Heart left ventricle (tissue), 16 donors: ENCODE data around the gene GAGE2A. TPM values are rescaled to one million over a fixed set of nuclear protein-coding genes. Genes with fewer than 3 reads are reported as not detected.

Experiments used
- ATAC-seq, 4 donors: fragments of 200-7000 bp; cut with Tn5 transposase; one replicate each; pipeline ENCODE4 v1.9.1; 2020 to 2022; ENCODE audit warnings: moderate library complexity in 4 of 4, mild to moderate bottlenecking in 3 of 4, moderate number of reproducible peaks in 1 of 4
- DNase-seq, 5 donors: peaks; one replicate each; pipeline ENCODE4 v3.0.0-alpha.2; 2020
- H3K27ac ChIP-seq, 12 donors: fragments of 200-600 bp; sonication (generic) in 4 of 12; one replicate each; pipeline versions ENCODE4 v1.5.0 to v1.8.0; 2016 to 2022; ENCODE audit warnings: mild to moderate bottlenecking in 2 of 12
- H3K27me3 ChIP-seq, 9 donors: fragments of 200-600 bp; sonication (generic) in 2 of 9; one replicate each; pipeline versions ENCODE4 v1.5.1 to v1.8.0; 2016 to 2022; ENCODE audit warnings: mild to moderate bottlenecking in 3 of 9
- H3K36me3 ChIP-seq, 9 donors: fragments of 200-600 bp; sonication (generic) in 2 of 9; one replicate each; pipeline versions ENCODE4 v1.5.0 to v1.8.0; 2018 to 2022; ENCODE audit warnings: mild to moderate bottlenecking in 2 of 9
- H3K4me1 ChIP-seq, 12 donors: fragments of 200-600 bp; sonication (generic) in 4 of 12; one replicate each; pipeline versions ENCODE4 v1.5.0 to v1.8.0; 2016 to 2022; ENCODE audit warnings: mild to moderate bottlenecking in 3 of 12
- H3K4me3 ChIP-seq, 12 donors: fragments of 200-600 bp; sonication (generic) in 4 of 12; one replicate each; pipeline versions ENCODE4 v1.5.0 to v1.8.0; 2017 to 2022; ENCODE audit warnings: mild to moderate bottlenecking in 9 of 12, moderate library complexity in 4 of 12
- H3K9me3 ChIP-seq, 12 donors: fragments of 200-600 bp; sonication (generic) in 4 of 12; one replicate each; pipeline versions ENCODE4 v1.5.0 to v1.8.0; 2016 to 2022; ENCODE audit warnings: mild to moderate bottlenecking in 1 of 12
- POLR2A ChIP-seq, 2 donors: fragments of 450-650 bp; IDR thresholded peaks; one replicate each; pipeline ENCODE4 v1.6.1; 2017; ENCODE audit warnings: antibody characterized with exemption in 2 of 2, mild to moderate bottlenecking in 2 of 2, moderate library complexity in 2 of 2
- WGBS, 4 donors: extraction: QIAGEN DNeasy Blood & Tissue Kit in 2 of 4; methylation state at CpG; one replicate each; pipeline versions ENCODE4 v1.1.5 to v1.1.7; 2013 to 2018; 5-methylcytosine and 5-hydroxymethylcytosine counted together
- intact Hi-C, 10 donors: fragments of 100-400 bp; cut with DNase I; formaldehyde crosslinking; loops; one replicate each; pipeline versions ENCODE4 v1.11.1 to v1.14.2; 2022
- polyA plus RNA-seq, 2 donors: library from polyadenylated mRNA; stranded (reverse); fragments of 200-250 nt; gene quantifications; one replicate each; pipeline ENCODE4 v1.2.3, GENCODE V29; 2013
- total RNA-seq, 9 donors: library from RNA; depleted of rRNA in 2 of 9; stranded (reverse); fragments of >200 nt in 2 of 9; fragmentation: NEBNext Ultra II Directional in 3 of 9; extraction: Animal tissue kit (Norgen Biotek cat#: 25700) in 3 of 9; gene quantifications; one replicate each; pipeline versions ENCODE4 v1.1.0 to v1.2.4, GENCODE V29; 2016 to 2023
- TF ChIP-seq, protein P1 (sequence below), 12 donors: fragments of 200-600 bp; sonication (generic) in 4 of 12; IDR thresholded peaks; one replicate each; pipeline versions ENCODE4 v1.5.0 to v1.8.0; 2018 to 2022; ENCODE audit warnings: antibody characterized with exemption in 12 of 12, mild to moderate bottlenecking in 5 of 12
- donor health status: ischemic (EF 13 %, LVEDD 7.1; RV severe dilation, severe dysfunction).
- donor health status: healthy with polysubstance abuse.
- donor health status: DM: no; HTN: yes; CAD: no.
- donor health status: DM: no; HTN: no; CAD: no.
- donor health status: ischemic (EF 25% LVEDD 6.9; RV normal size, moderate dysfunction).
- donor health status: ischemic (EF 25% LVEDD 5.7; RV mildly dilated, moderate dysfunction).
- donor health status: healthy.
- donor health status: DM: yes; HTN: yes; CAD: no.
- donor health status: ischemic (EF 35%, LVEDD 5.7; RV mildly dilated, moderate dysfunction).
- donor health status: nonischemic (EF 11% LVEDD 7.7; RV severe dilation, severe dysfunction).
- donor health status: DM: yes; HTN: yes; CAD: no.
- donor health status: PGD.
- donor health status: ischemic (EF 29% LVEDD 5.4; RV normal size, mild dysfunction).
- donor health status: nonischemic (EF 23%, LVEDD 6.1; RV moderate dilation, normal function).

Gene GAGE2A
- total and polyA plus RNA-seq, 11 donors = not detected

DNA sequence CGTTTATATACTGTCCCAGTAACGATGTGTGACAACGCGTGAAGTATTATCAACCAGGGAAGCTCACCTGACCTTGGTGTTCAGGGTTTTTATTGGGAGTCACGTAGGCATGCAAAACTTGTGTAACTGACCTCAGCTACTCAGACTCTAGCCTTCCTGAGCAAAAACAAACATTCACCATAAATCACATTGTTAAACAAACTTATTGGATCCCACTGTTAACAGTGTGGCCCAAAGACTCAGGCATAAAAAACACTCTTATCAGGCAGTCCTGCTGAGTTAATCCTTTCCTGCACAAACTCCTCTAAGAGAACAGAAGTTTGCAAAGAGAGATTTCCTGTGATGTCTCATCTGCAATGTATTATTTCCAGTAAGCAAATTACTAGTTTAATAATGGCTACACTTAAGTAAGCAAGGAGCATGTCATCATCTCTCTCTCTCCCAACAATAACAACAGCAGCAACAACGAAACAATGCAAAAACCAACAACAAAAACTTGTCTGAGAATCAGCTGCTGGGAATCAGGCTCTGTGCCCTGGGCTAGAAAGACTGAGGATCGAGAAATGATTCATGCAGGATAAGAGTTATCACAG lies 21.5 kb downstream of the GAGE2A start:
- WGBS, 4 donors = 41 to 53% (median 47%) methylated on average over 7 of the region's 7 CpGs
- Histone ChIP-seq H3K36me3 (no peaks in the 10 kb centered on the region), H3K4me3 (no peak overlapping the region), H3K27me3 (peaks cover 0 to 22% (median 0%) of the 10 kb centered on the region in 9 donors), H3K27ac (no peak overlapping the region), H3K4me1 (no peaks in the 10 kb centered on the region), H3K9me3 (no peaks in the 10 kb centered on the region)
- no peak for DNase-seq
- no peak for ATAC-seq
- intact Hi-C loops = no loop called here
- no peak for TF ChIP-seq POLR2A (IDR thresholded peaks at IDR 0.05)
- TF ChIP-seq, protein P1, sequence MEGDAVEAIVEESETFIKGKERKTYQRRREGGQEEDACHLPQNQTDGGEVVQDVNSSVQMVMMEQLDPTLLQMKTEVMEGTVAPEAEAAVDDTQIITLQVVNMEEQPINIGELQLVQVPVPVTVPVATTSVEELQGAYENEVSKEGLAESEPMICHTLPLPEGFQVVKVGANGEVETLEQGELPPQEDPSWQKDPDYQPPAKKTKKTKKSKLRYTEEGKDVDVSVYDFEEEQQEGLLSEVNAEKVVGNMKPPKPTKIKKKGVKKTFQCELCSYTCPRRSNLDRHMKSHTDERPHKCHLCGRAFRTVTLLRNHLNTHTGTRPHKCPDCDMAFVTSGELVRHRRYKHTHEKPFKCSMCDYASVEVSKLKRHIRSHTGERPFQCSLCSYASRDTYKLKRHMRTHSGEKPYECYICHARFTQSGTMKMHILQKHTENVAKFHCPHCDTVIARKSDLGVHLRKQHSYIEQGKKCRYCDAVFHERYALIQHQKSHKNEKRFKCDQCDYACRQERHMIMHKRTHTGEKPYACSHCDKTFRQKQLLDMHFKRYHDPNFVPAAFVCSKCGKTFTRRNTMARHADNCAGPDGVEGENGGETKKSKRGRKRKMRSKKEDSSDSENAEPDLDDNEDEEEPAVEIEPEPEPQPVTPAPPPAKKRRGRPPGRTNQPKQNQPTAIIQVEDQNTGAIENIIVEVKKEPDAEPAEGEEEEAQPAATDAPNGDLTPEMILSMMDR (IDR thresholded peaks at IDR 0.05) = no peak

DNA sequence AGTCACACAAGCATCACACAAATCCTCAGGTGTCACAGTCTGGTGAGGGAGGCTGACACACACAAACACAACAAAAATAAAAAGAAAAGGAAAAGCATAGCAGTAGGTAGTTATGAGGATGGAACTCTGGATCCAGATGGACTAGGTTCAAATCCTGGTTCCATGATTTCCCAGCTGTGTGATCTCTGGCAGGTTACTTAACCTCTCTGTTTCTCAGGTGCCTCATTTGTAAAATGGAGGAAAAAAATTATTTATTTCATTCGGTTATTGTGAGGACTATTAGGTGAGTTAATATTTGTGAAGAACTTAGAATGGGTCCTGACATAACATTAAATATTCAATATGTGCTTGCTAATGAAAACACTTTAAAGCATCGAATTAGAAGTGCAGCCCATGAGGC lies 29.3 kb downstream of the GAGE2A start:
- H3K4me1 ChIP-seq = no peaks in the 10 kb centered on the region
- no peak overlapping the region for H3K27ac ChIP-seq
- no peak overlapping the region for H3K4me3 ChIP-seq
- H3K36me3 ChIP-seq = no peaks in the 10 kb centered on the region
- WGBS, 4 donors = 79 to 93% (median 89%) methylated on average over 2 of the region's 2 CpGs
- ATAC-seq (no peak), DNase-seq (no peak)
- no peaks in the 10 kb centered on the region for H3K9me3 ChIP-seq
- intact Hi-C loops = no loop called here
- peaks cover 0 to 5% (median 0%) of the 10 kb centered on the region in 9 donors for H3K27me3 ChIP-seq
- TF ChIP-seq, protein P1 (IDR thresholded peaks at IDR 0.05) = no peak
- TF ChIP-seq POLR2A (IDR thresholded peaks at IDR 0.05) = no peak

DNA sequence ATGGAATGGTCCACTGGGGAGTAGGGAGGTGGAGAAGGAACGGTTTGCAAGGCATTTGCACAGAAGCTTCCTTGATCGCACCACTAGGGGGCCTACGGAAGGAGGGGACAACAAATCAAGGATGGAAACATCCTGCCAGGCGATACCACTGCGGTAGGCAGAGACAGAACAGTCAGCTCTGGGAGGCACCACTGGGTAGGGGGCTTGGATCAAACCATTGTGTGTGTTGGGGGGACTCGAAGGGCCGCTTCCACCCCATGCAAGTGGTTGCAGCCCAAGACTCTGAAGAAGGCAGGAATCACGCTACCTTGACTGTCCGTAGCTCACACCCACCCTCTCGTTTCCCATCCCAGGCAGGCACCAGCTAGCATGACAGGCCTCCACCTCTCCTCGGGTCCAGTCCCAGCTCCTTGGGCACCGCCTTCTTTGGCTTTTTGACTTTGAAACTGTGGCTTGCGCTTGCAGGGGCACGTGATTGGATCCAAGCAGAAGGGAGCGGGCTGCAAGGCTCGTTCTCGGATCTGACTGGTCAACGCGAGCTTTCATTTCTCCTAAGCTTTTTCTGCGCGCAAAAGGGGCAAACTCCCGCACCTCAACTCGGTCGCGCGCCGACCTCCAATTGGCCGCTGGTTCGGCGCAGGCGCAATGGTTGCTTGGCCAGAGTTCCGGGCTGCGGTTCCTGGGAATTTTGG lies 37.9 kb downstream of the GAGE2A start:
- Histone ChIP-seq H3K27me3 (peaks cover 0 to 2% (median 0%) of the 10 kb centered on the region in 9 donors), H3K27ac (no peak overlapping the region), H3K36me3 (no peaks in the 10 kb centered on the region), H3K4me1 (no peaks in the 10 kb centered on the region), H3K9me3 (peaks cover 0 to 12% (median 0%) of the 10 kb centered on the region in 12 donors), H3K4me3 (peak overlapping the region in 2 of 12 donors; percentile 13 to 19)
- 25 to 86% (median 60%) methylated on average over 33 of the region's 33 CpGs for WGBS, 4 donors
- TF ChIP-seq, protein P1 (IDR thresholded peaks at IDR 0.05) = peak in 3 of 12 donors; percentile 12 to 24 (median 18)
- TF ChIP-seq POLR2A (IDR thresholded peaks at IDR 0.05) = no peak
- DNase-seq (peak in 1 of 5 donors; percentile 13), ATAC-seq (peak in 1 of 4 donors; percentile 30)
- intact Hi-C loops = no loop called here

DNA sequence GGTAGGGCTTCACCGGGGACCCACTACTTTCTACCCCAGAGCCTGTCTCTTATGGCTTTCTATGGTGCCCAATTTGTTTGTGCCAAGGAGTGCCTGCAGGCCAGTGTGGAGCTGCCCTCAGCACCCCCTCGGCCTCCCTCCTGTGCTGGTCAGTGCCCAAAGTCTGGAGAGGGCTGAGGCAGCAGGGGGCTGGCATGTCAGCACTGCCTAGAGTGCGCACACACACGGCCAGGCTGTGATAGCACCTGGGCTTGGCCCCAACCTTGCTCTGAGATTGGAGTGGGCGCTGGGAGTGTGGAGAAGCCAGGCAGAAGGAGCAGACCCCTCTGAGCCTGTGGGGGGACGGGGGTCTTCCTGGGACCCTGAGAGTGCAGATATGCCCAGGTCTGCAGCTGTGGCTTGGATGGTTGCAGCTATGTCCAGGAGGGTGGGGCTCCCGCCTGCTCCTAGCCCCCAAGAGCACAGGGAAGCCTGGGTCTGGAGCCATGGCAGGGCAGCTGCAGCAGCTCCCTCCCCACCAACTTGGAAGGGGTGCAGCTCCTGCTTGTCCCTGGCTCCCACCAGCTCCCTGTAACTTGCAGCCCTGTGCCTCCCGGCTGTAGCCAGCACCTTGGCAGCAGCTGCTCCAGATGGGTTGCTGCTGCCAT lies 55.8 kb downstream of the GAGE2A start:
- Histone ChIP-seq H3K27ac (no peak overlapping the region), H3K27me3 (peaks cover 0 to 30% (median 0%) of the 10 kb centered on the region in 9 donors), H3K4me1 (no peaks in the 10 kb centered on the region), H3K9me3 (no peaks in the 10 kb centered on the region), H3K36me3 (no peaks in the 10 kb centered on the region), H3K4me3 (no peak overlapping the region)
- ATAC-seq (peak in 1 of 4 donors; percentile 20), DNase-seq (no peak)
- intact Hi-C loops = no loop called here
- WGBS, 4 donors = 63 to 86% (median 75%) methylated on average over 5 to 8 of the region's 8 CpGs
- TF ChIP-seq POLR2A (IDR thresholded peaks at IDR 0.05) = no peak
- TF ChIP-seq, protein P1 (IDR thresholded peaks at IDR 0.05) = no peak
